Measurements from ENCODE around the gene FAM227A.

DNA sequence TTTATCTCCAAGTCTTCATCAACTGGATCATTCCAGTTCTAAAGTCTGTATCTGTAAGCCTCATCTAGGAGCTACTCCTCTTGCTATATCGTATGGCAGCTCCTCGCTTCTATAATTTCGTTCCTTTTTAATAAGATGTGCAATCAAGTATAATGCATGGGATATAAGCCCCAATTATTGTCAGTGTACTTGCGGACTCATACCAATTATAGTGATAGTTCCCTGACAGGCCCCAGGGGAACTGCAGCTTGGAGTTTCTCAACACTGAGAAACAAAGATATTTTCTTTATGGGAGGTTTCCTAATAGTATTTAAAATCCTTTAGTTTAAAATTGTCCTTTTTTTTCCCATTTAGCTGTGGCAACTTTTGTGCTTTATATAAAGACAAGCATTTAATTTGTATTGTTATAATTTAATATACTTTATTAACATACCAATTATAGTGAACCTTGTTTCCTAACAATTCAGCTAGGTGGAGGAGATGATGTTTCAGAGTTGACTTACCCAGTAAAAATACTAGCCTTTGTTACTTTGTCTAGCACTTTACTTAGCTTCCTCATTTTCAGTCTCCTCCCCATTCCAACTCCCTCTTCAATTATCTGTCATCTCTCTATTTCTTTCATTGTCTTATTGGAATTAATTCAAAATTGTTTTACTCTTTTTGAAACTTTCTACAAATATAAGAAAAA is 124.8 kb downstream of the FAM227A start:
- TF ChIP-seq, protein P1, sequence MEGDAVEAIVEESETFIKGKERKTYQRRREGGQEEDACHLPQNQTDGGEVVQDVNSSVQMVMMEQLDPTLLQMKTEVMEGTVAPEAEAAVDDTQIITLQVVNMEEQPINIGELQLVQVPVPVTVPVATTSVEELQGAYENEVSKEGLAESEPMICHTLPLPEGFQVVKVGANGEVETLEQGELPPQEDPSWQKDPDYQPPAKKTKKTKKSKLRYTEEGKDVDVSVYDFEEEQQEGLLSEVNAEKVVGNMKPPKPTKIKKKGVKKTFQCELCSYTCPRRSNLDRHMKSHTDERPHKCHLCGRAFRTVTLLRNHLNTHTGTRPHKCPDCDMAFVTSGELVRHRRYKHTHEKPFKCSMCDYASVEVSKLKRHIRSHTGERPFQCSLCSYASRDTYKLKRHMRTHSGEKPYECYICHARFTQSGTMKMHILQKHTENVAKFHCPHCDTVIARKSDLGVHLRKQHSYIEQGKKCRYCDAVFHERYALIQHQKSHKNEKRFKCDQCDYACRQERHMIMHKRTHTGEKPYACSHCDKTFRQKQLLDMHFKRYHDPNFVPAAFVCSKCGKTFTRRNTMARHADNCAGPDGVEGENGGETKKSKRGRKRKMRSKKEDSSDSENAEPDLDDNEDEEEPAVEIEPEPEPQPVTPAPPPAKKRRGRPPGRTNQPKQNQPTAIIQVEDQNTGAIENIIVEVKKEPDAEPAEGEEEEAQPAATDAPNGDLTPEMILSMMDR (IDR thresholded peaks at IDR 0.05; ENCODE audit: insufficient read depth, low read length): no peak
- no peak for TF ChIP-seq POLR2AphosphoS5 (IDR thresholded peaks at IDR 0.05; ENCODE audit: low read depth)

All from HL-60 (cell line).